Retinal pigment epithelial cell (primary cell): ENCODE measurements around the gene NOTCH3.
A peak's percentile ranks its signal among the peaks of the same experiment; 100 is the strongest.

ENCODE experiments used
- DNase-seq: peaks from one replicate; pipeline ENCODE4 v3.0.0-alpha.2; 2010; ENCODE audit warnings: low read depth
- H3K4me3 ChIP-seq: 2 replicates; pipeline ENCODE4 v1.5.1; 2011; ENCODE audit warnings: mild to moderate bottlenecking, low read length, control low read depth, moderate library complexity
- TF ChIP-seq, protein P1 (sequence below): conservative IDR thresholded peaks from 2 replicates; pipeline ENCODE4 v1.5.1; 2011; ENCODE audit warnings: low read depth, low read length, control low read depth, inconsistent platforms

The NOTCH3 gene

GRCh38 chr19:15175609-15176008 lies 25.2 kb downstream of the NOTCH3 start:
- TF ChIP-seq, protein P1, sequence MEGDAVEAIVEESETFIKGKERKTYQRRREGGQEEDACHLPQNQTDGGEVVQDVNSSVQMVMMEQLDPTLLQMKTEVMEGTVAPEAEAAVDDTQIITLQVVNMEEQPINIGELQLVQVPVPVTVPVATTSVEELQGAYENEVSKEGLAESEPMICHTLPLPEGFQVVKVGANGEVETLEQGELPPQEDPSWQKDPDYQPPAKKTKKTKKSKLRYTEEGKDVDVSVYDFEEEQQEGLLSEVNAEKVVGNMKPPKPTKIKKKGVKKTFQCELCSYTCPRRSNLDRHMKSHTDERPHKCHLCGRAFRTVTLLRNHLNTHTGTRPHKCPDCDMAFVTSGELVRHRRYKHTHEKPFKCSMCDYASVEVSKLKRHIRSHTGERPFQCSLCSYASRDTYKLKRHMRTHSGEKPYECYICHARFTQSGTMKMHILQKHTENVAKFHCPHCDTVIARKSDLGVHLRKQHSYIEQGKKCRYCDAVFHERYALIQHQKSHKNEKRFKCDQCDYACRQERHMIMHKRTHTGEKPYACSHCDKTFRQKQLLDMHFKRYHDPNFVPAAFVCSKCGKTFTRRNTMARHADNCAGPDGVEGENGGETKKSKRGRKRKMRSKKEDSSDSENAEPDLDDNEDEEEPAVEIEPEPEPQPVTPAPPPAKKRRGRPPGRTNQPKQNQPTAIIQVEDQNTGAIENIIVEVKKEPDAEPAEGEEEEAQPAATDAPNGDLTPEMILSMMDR, result no peak
- no peak overlapping the region for H3K4me3 ChIP-seq
- no peak for DNase-seq

GRCh38 chr19:15173746-15174404 lies 26.9 kb downstream of the NOTCH3 start:
- no peak overlapping the region for H3K4me3 ChIP-seq
- no peak for DNase-seq
- TF ChIP-seq, protein P1, result peak; percentile 23

DNA sequence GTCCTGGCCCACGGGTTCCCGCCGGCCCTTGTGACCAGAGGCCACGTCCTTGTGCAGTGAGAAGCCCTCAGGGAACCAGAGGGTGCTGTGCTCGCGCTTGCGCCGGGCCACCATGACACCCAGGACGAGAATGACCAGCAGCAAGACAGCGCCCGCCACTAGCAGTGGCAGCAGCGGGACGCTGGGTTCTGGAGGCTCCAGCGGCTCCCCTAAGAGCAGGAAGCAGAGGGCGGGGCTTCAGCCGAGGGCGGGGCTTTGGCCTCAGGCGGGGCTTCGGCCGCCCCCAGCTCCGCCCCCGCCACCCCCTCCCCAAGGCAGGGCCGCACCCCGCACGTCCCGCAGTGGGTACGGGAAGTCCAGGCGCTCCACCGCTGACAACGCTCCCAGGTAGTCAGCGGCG lies 30.4 kb downstream of the NOTCH3 start:
- H3K4me3 ChIP-seq, result no peak overlapping the region
- TF ChIP-seq, protein P1, result no peak
- DNase-seq, result no peak

GRCh38 chr19:15169541-15170285 lies 31.1 kb downstream of the NOTCH3 start:
- TF ChIP-seq, protein P1, result no peak
- no peak for DNase-seq
- no peak overlapping the region for H3K4me3 ChIP-seq

GRCh38 chr19:15166700-15167099 lies 34.1 kb downstream of the NOTCH3 start:
- TF ChIP-seq, protein P1, result no peak
- H3K4me3 ChIP-seq, result no peak overlapping the region
- no peak for DNase-seq

DNA sequence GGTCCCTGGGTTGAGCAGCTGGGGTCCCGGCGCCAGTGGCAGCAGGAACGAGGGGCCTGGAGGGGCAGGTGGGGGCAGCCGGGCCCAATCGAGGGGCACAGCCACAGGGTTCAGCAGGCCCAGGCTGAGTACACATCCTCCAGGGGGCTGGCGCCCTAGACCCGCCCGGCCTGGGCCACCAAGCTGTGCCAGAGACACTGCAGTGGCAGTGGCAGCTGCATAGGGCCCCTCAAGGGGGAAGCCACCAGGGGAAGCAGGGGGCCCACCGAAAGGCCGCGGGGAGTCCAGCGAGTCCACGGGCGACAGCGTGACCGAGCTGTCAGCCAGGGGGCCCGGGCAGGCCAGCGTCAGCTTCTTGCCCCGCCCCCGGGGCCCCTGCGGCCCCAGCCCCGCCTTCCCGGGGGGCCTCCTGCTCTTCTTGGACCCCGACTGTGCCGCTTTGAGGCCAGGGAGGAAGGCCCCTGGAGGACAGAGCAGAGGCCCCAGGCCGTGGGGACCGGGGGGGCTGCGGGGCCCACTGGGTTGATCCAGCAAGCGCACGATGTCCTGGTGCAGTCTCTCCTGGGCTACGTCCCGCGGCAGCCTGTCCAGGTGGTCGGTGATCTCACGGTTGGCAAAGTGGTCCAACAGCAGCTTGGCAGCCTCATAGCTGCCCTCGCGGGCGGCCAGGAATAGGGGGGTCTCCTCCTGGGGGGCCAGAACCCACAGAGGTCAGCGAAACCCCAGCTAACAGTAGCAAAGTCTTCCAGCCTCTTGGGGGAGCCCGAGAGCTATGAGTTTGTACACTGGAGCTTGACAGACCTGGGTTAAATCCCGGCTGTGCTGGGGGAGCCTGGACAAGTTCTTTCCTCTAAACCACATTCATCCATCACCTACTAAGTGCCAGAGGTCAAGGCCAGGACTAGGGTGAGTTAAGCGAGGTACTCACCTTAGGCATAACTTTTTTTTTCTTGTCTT lies 39.5 kb downstream of the NOTCH3 start:
- no peak for DNase-seq
- H3K4me3 ChIP-seq, result no peak overlapping the region
- TF ChIP-seq, protein P1, result peak; percentile 27
